ENCODE measurements around the gene ATOH8. TPM values are rescaled to one million over a fixed set of nuclear protein-coding genes. Genes with fewer than 3 reads are reported as not detected.

Gene ATOH8
- total and polyA plus RNA-seq, 10 of the 15 experiments (the other 5 are each of a cell fraction or from before 2014, with no cell fraction given) = 0.03 to 0.60 TPM; not detected in 8

GRCh38 chr2:85811180-85812093 is 57.6 kb downstream of the ATOH8 start:
- ChIA-PET CTCF (interaction anchor here (0.6 to 11.5 kb wide), 14 partner anchors 8 to 268 kb away, joined by 3 to 234 read pairs (median 5); partner anchors contain the start of gene ATOH8), SMC1A (ENCODE audit: uncharacterized antibody, unreplicated experiment) (interaction anchor here (0.6 to 7.3 kb wide), 11 partner anchors 8 to 177 kb away, joined by 3 to 106 read pairs (median 3); no protein-coding TSS in a partner anchor), RAD21 (ENCODE audit: unreplicated experiment) (interaction anchor here (1.0 to 7.1 kb wide), 6 partner anchors 12 to 174 kb away, joined by 3 to 116 read pairs (median 6); no protein-coding TSS in a partner anchor), POLR2A (no interaction called here)
- no peak overlapping the region for H3K27ac ChIP-seq (ENCODE audit: control insufficient read depth, insufficient read depth)
- H3K9ac ChIP-seq (ENCODE audit: control insufficient read depth, insufficient read depth, low read length) = no peak overlapping the region
- no peaks in the 10 kb centered on the region for H3K9me3 ChIP-seq (replicated peaks; ENCODE audit: control insufficient read depth, insufficient read depth, low read length)
- no peaks in the 10 kb centered on the region for H3K4me1 ChIP-seq (ENCODE audit: control insufficient read depth, insufficient read depth, low read length)
- no peaks in the 10 kb centered on the region for H3K27me3 ChIP-seq (replicated peaks in 1 of 2; ENCODE audit: control insufficient read depth in 2 of 2, insufficient read depth in 2 of 2, low read length in 1 of 2)
- H3K4me2 ChIP-seq (ENCODE audit: control insufficient read depth, insufficient read depth) = no peak overlapping the region
- H3K79me2 ChIP-seq (ENCODE audit: control insufficient read depth, insufficient read depth, low read length) = no peaks in the 10 kb centered on the region
- ATAC-seq (no peak), FAIRE-seq (no peak), DNase-seq (ENCODE audit: low read depth, low spot score) (no peak)
- in situ Hi-C loops (cut with MboI) = loop anchor here (10.0 kb wide), 1 partner anchor 87 kb away; no protein-coding TSS in a partner anchor
- TF ChIP-seq BCL11A (IDR thresholded peaks at IDR 0.05; ENCODE audit: low read depth, low read length) (no peak), ZNF384 (IDR thresholded peaks at IDR 0.05; ENCODE audit: borderline replicate concordance, low read depth, low read length) (no peak), FOS (IDR thresholded peaks at IDR 0.05; ENCODE audit: borderline replicate concordance, extremely low read depth, insufficient read length) (no peak), POLR2AphosphoS2 (IDR thresholded peaks at IDR 0.05; ENCODE audit: low read depth, low read length) (no peak), FOXK2 (IDR thresholded peaks at IDR 0.05) (no peak), IRF5 (IDR thresholded peaks at IDR 0.05; ENCODE audit: borderline replicate concordance) (no peak), BMI1 (IDR thresholded peaks at IDR 0.05; ENCODE audit: borderline replicate concordance) (no peak), MYB (IDR thresholded peaks at IDR 0.05; ENCODE audit: borderline replicate concordance, low read depth, low read length) (no peak), ESRRA (IDR thresholded peaks at IDR 0.05; ENCODE audit: low read length) (no peak)
- TF ChIP-seq, protein P1, sequence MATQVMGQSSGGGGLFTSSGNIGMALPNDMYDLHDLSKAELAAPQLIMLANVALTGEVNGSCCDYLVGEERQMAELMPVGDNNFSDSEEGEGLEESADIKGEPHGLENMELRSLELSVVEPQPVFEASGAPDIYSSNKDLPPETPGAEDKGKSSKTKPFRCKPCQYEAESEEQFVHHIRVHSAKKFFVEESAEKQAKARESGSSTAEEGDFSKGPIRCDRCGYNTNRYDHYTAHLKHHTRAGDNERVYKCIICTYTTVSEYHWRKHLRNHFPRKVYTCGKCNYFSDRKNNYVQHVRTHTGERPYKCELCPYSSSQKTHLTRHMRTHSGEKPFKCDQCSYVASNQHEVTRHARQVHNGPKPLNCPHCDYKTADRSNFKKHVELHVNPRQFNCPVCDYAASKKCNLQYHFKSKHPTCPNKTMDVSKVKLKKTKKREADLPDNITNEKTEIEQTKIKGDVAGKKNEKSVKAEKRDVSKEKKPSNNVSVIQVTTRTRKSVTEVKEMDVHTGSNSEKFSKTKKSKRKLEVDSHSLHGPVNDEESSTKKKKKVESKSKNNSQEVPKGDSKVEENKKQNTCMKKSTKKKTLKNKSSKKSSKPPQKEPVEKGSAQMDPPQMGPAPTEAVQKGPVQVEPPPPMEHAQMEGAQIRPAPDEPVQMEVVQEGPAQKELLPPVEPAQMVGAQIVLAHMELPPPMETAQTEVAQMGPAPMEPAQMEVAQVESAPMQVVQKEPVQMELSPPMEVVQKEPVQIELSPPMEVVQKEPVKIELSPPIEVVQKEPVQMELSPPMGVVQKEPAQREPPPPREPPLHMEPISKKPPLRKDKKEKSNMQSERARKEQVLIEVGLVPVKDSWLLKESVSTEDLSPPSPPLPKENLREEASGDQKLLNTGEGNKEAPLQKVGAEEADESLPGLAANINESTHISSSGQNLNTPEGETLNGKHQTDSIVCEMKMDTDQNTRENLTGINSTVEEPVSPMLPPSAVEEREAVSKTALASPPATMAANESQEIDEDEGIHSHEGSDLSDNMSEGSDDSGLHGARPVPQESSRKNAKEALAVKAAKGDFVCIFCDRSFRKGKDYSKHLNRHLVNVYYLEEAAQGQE (IDR thresholded peaks at IDR 0.05; ENCODE audit: low read depth, low read length) = no peak
- H3K4me3 ChIP-seq = no peak overlapping the region
- no peaks in the 10 kb centered on the region for H3K36me3 ChIP-seq (ENCODE audit: control insufficient read depth in 2 of 2, insufficient read depth in 2 of 2, low read length in 1 of 2)
- intact Hi-C loops (cut with micrococcal nuclease; ENCODE audit: unreplicated experiment) = loop anchor here (5.0 to 10.0 kb wide), 2 partner anchors 174 to 387 kb away; no protein-coding TSS in a partner anchor
- no peak overlapping the region for H2AFZ ChIP-seq (ENCODE audit: control insufficient read depth, low read depth, low read length)
- BruUV-seq (replicated peaks) = no TSS peak
- H4K20me1 ChIP-seq (ENCODE audit: control insufficient read depth, insufficient read depth) = no peaks in the 10 kb centered on the region
- 40% methylated on average over 30 of the region's 41 CpGs for WGBS (ENCODE audit: insufficient coverage, insufficient replicate concordance, low lambda C conversion rate, missing lambda C conversion rate)
